Measurements from ENCODE around the gene BLTP3A. TPM values are rescaled to one million over a fixed set of nuclear protein-coding genes. Genes with fewer than 3 reads are reported as not detected.

Gene BLTP3A, protein sequence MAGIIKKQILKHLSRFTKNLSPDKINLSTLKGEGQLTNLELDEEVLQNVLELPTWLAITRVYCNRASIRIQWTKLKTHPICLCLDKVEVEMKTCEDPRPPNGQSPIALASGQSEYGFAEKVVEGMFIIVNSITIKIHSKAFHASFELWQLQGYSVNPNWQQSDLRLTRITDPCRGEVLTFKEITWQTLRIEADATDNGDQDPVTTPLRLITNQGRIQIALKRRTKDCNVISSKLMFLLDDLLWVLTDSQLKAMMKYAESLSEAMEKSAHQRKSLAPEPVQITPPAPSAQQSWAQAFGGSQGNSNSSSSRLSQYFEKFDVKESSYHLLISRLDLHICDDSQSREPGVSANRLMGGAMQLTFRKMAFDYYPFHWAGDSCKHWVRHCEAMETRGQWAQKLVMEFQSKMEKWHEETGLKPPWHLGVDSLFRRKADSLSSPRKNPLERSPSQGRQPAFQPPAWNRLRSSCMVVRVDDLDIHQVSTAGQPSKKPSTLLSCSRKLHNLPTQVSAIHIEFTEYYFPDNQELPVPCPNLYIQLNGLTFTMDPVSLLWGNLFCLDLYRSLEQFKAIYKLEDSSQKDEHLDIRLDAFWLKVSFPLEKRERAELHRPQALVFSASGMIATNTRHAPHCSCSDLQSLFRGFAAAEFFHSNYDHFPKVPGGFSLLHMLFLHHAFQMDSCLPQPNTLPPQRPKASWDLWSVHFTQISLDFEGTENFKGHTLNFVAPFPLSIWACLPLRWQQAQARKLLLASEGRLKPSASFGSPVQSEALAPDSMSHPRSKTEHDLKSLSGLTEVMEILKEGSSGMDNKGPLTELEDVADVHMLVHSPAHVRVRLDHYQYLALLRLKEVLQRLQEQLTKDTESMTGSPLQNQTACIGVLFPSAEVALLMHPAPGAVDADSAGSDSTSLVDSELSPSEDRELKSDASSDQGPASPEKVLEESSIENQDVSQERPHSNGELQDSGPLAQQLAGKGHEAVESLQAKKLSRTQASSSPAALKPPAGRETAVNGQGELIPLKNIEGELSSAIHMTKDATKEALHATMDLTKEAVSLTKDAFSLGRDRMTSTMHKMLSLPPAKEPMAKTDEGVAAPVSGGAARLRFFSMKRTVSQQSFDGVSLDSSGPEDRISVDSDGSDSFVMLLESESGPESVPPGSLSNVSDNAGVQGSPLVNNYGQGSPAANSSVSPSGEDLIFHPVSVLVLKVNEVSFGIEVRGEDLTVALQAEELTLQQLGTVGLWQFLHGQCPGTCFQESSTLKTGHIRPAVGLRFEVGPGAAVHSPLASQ (N-terminal part only)
- polyA plus RNA-seq (2013, experiment 1 of 2) = 3.9 TPM
- 3.7 TPM for polyA plus RNA-seq (2013, experiment 2 of 2)

DNA sequence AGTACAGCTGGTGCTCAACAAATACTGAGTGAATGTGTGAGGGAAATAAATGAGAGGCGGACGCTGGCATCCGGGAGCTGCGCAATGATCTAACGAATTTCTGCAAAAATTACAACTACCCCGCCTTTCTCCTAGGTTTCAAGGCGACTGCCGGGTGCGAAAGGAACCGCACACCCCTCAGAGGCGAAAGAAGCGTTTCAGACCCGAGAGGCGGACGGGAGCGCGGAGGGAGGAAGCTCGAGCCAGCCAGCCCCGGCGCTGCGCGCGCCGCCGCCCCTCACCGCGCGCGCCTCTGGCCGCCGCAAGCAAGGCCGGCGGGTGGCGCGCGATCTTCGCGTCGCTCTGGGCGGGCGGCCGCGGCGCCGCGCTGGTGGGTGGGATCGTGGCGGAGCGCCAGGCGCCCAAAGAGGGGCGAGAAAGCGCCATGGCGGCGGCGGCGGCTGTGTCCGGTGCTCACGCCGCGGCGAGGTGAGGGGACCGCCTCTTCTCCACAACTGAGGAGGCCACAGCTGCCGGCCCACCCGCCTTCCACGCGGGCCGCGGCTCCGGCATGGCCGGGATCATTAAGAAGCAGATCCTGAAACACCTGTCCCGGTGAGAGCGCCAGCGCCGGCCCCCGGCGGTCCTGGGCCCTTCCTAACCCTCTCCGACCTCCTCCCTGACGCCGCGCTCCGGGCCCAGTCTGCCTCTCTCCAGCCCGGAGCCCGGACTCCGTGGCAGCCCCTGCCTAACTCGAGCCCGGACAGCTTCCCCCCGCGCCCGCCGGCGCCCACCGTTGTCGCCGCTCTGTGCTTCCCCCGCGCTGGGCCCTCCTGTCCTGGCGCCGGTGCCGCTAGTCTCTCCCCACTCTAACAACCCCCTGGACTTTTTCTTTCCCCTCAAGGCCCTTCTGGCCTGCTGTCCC is at the start of gene BLTP3A:
Gene BLTP3A, plus strand, starts transcription at position 383 of the 904 bp plus-strand sequence. Its CDS starts 168 bp downstream, at position 551.
- Histone ChIP-seq H4K91ac (ENCODE audit: low read length) (peak within 1 kb of the TSS; percentile 18), H3K14ac (ENCODE audit: low read length in 2 of 2) (peak within 1 kb of the TSS; percentile 28 to 95), H3K27me3 (ENCODE audit: control insufficient read depth in 1 of 2, insufficient read depth in 1 of 2, low read length in 2 of 2) (no peaks in the 10 kb centered on the region), H2AFZ (ENCODE audit: low read depth, low read length) (peak within 1 kb of the TSS; percentile 86), H3K4me2 (ENCODE audit: low read length, poor library complexity, severe bottlenecking) (peak within 1 kb of the TSS; percentile 89), H3K9ac (ENCODE audit: low read length) (peak within 1 kb of the TSS; percentile 91), H2BK12ac (ENCODE audit: low read length in 2 of 2) (peak within 1 kb of the TSS; percentile 9 to 45), H3K9me3 (ENCODE audit: control insufficient read depth, low read length) (no peaks in the 10 kb centered on the region), H3K23ac (ENCODE audit: low read length in 2 of 2) (peak within 1 kb of the TSS in 1 of 2 experiments; percentile 96), H3K27ac (ENCODE audit: low read length, poor library complexity, severe bottlenecking) (peak within 1 kb of the TSS; percentile 54), H2BK15ac (ENCODE audit: low read depth, poor library complexity, severe bottlenecking) (no peak within 1 kb of the TSS), H2BK5ac (ENCODE audit: low read depth, low read length, poor library complexity, severe bottlenecking) (no peak within 1 kb of the TSS), H2BK120ac (ENCODE audit: low read depth, low read length) (peak within 1 kb of the TSS; percentile 44), H3K79me1 (replicated peaks; ENCODE audit: low read length, poor library complexity, severe bottlenecking) (peaks cover 5% of the 10 kb centered on the region), H3K36me3 (ENCODE audit: control insufficient read depth in 1 of 2, insufficient read depth in 2 of 2, low read depth in 1 of 2, low read length in 2 of 2) (no peaks in the 10 kb centered on the region), H2AK5ac (ENCODE audit: low read length, severe bottlenecking) (no peak within 1 kb of the TSS), H3K4me3 (ENCODE audit: insufficient read depth in 1 of 2, low read depth in 1 of 2, low read length in 2 of 2) (peak within 1 kb of the TSS; percentile 83 to 88), H3K4ac (ENCODE audit: low read depth in 1 of 2, low read length in 2 of 2) (peak within 1 kb of the TSS; percentile 78 to 93), H3K4me1 (ENCODE audit: control insufficient read depth, insufficient read depth, low read depth, low read length) (peaks cover 4% of the 10 kb centered on the region), H3K18ac (ENCODE audit: low read depth in 1 of 2, low read length in 2 of 2) (peak within 1 kb of the TSS; percentile 83 to 90), H4K8ac (ENCODE audit: low read length) (peak within 1 kb of the TSS; percentile 59)
- WGBS = under 1% methylated on average over 88 of the region's 99 CpGs
- DNase-seq = peak; percentile 67

DNA sequence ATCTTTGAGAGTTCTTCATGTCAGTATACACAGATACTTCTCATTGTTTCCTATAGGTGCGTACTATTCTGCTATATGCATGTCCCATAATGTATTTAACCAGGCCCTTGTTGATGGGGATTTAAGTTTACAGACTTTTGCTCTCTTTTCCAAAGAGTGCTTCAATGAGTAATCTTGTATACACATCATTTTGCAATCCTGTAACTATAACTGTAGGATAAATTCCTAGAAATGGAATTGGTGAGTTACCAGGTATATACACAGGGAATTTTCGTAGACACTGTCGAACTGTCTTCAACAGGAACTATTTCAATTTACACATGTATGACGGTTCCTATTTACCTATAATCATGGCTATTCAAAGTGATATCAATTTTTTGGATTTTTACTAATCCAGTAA is 49.8 kb upstream of the BLTP3A start:
- no CpG with 5 or more reads among the region's 4 CpGs for WGBS
- H4K91ac ChIP-seq (ENCODE audit: low read length) = no peak overlapping the region
- no peak overlapping the region for H3K18ac ChIP-seq (ENCODE audit: low read depth in 1 of 2, low read length in 2 of 2)

DNA sequence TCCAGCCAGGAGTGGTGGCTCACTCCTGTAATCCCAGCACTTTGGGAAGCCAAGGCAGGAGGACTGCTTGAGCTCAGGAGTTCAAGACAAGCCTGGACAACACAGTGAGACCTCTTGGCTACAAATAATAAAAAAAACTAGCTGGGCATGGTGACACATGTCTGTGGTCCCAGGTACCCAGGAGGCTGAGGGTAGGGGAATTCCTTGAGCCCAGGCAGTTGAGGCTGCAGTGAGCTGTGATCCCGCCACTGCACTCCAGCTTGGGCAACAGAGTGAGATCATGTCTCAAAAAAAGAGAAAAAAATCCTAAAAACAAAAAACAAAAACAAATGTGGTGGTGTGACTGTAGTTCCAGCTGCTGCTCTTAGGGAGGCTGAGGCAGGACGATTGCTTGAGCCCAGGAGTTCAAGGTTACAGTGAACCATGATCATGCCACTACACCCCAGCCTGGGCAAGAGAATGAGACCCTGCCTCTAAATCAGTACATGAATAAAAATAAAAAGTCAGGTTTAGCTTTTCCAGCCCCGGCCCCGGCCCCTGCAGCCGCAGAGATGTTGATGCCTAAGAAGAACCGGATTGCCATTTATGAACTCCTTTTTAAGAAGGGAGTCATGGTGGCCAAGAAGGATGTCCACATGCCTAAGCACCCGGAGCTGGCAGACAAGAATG is 48.1 kb upstream of the BLTP3A start:
- no peak overlapping the region for H3K18ac ChIP-seq (ENCODE audit: low read depth in 1 of 2, low read length in 2 of 2)
- WGBS = 74% methylated on average over 6 of the region's 7 CpGs
- no peaks in the 10 kb centered on the region for H3K79me1 ChIP-seq (replicated peaks; ENCODE audit: low read length, poor library complexity, severe bottlenecking)
- no peak overlapping the region for H3K23ac ChIP-seq (ENCODE audit: low read length in 2 of 2)
- H2BK120ac ChIP-seq (ENCODE audit: low read depth, low read length) = no peak overlapping the region
- H3K4ac ChIP-seq (ENCODE audit: low read depth in 1 of 2, low read length in 2 of 2) = no peak overlapping the region
- no peak overlapping the region for H2AFZ ChIP-seq (ENCODE audit: low read depth, low read length)
- no peaks in the 10 kb centered on the region for H3K9me3 ChIP-seq (ENCODE audit: control insufficient read depth, low read length)
- no peak overlapping the region for H2BK12ac ChIP-seq (ENCODE audit: low read length in 2 of 2)
- no peak overlapping the region for H3K4me3 ChIP-seq (ENCODE audit: insufficient read depth in 1 of 2, low read depth in 1 of 2, low read length in 2 of 2)
- no peak overlapping the region for H4K8ac ChIP-seq (ENCODE audit: low read length)
- no peaks in the 10 kb centered on the region for H3K36me3 ChIP-seq (ENCODE audit: control insufficient read depth in 1 of 2, insufficient read depth in 2 of 2, low read depth in 1 of 2, low read length in 2 of 2)
- H2BK5ac ChIP-seq (ENCODE audit: low read depth, low read length, poor library complexity, severe bottlenecking) = peak overlapping the region; percentile 19
- H2AK5ac ChIP-seq (ENCODE audit: low read length, severe bottlenecking) = no peak overlapping the region
- H3K9ac ChIP-seq (ENCODE audit: low read length) = no peak overlapping the region
- no peak for DNase-seq
- peaks cover 0 to 4% of the 10 kb centered on the region in 2 experiments for H3K27me3 ChIP-seq (ENCODE audit: control insufficient read depth in 1 of 2, insufficient read depth in 1 of 2, low read length in 2 of 2)
- H3K4me2 ChIP-seq (ENCODE audit: low read length, poor library complexity, severe bottlenecking) = no peak overlapping the region
- peaks cover 2% of the 10 kb centered on the region for H3K4me1 ChIP-seq (ENCODE audit: control insufficient read depth, insufficient read depth, low read depth, low read length)
- H4K91ac ChIP-seq (ENCODE audit: low read length) = no peak overlapping the region
- H3K14ac ChIP-seq (ENCODE audit: low read length in 2 of 2) = no peak overlapping the region
- H2BK15ac ChIP-seq (ENCODE audit: low read depth, poor library complexity, severe bottlenecking) = peak overlapping the region; percentile 67
- H3K27ac ChIP-seq (ENCODE audit: low read length, poor library complexity, severe bottlenecking) = no peak overlapping the region

More for the DNA sequence above, 49.8 kb upstream of the BLTP3A start:
- no peaks in the 10 kb centered on the region for H3K79me1 ChIP-seq (replicated peaks; ENCODE audit: low read length, poor library complexity, severe bottlenecking)
- H2BK5ac ChIP-seq (ENCODE audit: low read depth, low read length, poor library complexity, severe bottlenecking) = no peak overlapping the region
- no peak overlapping the region for H3K4me3 ChIP-seq (ENCODE audit: insufficient read depth in 1 of 2, low read depth in 1 of 2, low read length in 2 of 2)
- H2AK5ac ChIP-seq (ENCODE audit: low read length, severe bottlenecking) = no peak overlapping the region
- H2BK15ac ChIP-seq (ENCODE audit: low read depth, poor library complexity, severe bottlenecking) = no peak overlapping the region
- H4K8ac ChIP-seq (ENCODE audit: low read length) = no peak overlapping the region
- no peak overlapping the region for H3K27ac ChIP-seq (ENCODE audit: low read length, poor library complexity, severe bottlenecking)
- no peak overlapping the region for H2AFZ ChIP-seq (ENCODE audit: low read depth, low read length)
- peaks cover 2% of the 10 kb centered on the region for H3K4me1 ChIP-seq (ENCODE audit: control insufficient read depth, insufficient read depth, low read depth, low read length)
- H2BK12ac ChIP-seq (ENCODE audit: low read length in 2 of 2) = no peak overlapping the region
- no peaks in the 10 kb centered on the region for H3K9me3 ChIP-seq (ENCODE audit: control insufficient read depth, low read length)
- no peaks in the 10 kb centered on the region for H3K27me3 ChIP-seq (ENCODE audit: control insufficient read depth in 1 of 2, insufficient read depth in 1 of 2, low read length in 2 of 2)
- H2BK120ac ChIP-seq (ENCODE audit: low read depth, low read length) = no peak overlapping the region
- H3K23ac ChIP-seq (ENCODE audit: low read length in 2 of 2) = no peak overlapping the region
- DNase-seq = no peak
- no peak overlapping the region for H3K9ac ChIP-seq (ENCODE audit: low read length)
- no peak overlapping the region for H3K14ac ChIP-seq (ENCODE audit: low read length in 2 of 2)
- no peak overlapping the region for H3K4ac ChIP-seq (ENCODE audit: low read depth in 1 of 2, low read length in 2 of 2)
- no peak overlapping the region for H3K4me2 ChIP-seq (ENCODE audit: low read length, poor library complexity, severe bottlenecking)
- H3K36me3 ChIP-seq (ENCODE audit: control insufficient read depth in 1 of 2, insufficient read depth in 2 of 2, low read depth in 1 of 2, low read length in 2 of 2) = no peaks in the 10 kb centered on the region
